Measurements from ENCODE around the gene GPER1. TPM values are rescaled to one million over a fixed set of nuclear protein-coding genes. Genes with fewer than 3 reads are reported as not detected.

GPER1 gene
- total RNA-seq, 1 experiment from 2014 or later, result 4.9 TPM

- Histone ChIP-seq H3K27ac (ENCODE audit: low read length) (no peak overlapping the region), H2AFZ (ENCODE audit: low read length) (no peak overlapping the region), H3K36me3 (ENCODE audit: low read depth, low read length) (no peaks in the 10 kb centered on the region), H3K9ac (ENCODE audit: low read length) (no peak overlapping the region), H3K4me1 (ENCODE audit: insufficient read depth, low read length) (no peaks in the 10 kb centered on the region), H3F3A (ENCODE audit: low read length, unreplicated experiment) (peaks cover 3% of the 10 kb centered on the region), H3K9me2 (replicated peaks; ENCODE audit: low read length) (no peaks in the 10 kb centered on the region), H3K27me3 (ENCODE audit: low read length) (no peaks in the 10 kb centered on the region), H3K4me2 (ENCODE audit: low read length) (no peak overlapping the region), H3K79me2 (ENCODE audit: low read length) (no peaks in the 10 kb centered on the region), H3K4me3 (ENCODE audit: low read length) (no peak overlapping the region), H4K20me1 (ENCODE audit: low read length) (no peaks in the 10 kb centered on the region), H3K9me3 (ENCODE audit: low read length) (no peaks in the 10 kb centered on the region)
- TF ChIP-seq, protein P1, sequence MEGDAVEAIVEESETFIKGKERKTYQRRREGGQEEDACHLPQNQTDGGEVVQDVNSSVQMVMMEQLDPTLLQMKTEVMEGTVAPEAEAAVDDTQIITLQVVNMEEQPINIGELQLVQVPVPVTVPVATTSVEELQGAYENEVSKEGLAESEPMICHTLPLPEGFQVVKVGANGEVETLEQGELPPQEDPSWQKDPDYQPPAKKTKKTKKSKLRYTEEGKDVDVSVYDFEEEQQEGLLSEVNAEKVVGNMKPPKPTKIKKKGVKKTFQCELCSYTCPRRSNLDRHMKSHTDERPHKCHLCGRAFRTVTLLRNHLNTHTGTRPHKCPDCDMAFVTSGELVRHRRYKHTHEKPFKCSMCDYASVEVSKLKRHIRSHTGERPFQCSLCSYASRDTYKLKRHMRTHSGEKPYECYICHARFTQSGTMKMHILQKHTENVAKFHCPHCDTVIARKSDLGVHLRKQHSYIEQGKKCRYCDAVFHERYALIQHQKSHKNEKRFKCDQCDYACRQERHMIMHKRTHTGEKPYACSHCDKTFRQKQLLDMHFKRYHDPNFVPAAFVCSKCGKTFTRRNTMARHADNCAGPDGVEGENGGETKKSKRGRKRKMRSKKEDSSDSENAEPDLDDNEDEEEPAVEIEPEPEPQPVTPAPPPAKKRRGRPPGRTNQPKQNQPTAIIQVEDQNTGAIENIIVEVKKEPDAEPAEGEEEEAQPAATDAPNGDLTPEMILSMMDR (conservative IDR thresholded peaks at IDR 0.05; ENCODE audit: low read depth, low read length), result no peak
- TF ChIP-seq EZH2 (IDR thresholded peaks at IDR 0.05; ENCODE audit: low read length, unreplicated experiment), result no peak
- TF ChIP-seq EZH2phosphoT487 (IDR thresholded peaks at IDR 0.05; ENCODE audit: borderline replicate concordance, low read length), result no peak
- intact Hi-C loops (cut with micrococcal nuclease), result no loop called here
- ATAC-seq (no peak), DNase-seq (no peak)
- ChIA-PET CTCF (no interaction called here), POLR2A (ENCODE audit: unreplicated experiment) (no interaction called here)
- BruUV-seq (replicated peaks), result no TSS peak
Observed at GRCh38 chr7:1074593-1075431, 13.1 kb upstream of the GPER1 start.

DNA sequence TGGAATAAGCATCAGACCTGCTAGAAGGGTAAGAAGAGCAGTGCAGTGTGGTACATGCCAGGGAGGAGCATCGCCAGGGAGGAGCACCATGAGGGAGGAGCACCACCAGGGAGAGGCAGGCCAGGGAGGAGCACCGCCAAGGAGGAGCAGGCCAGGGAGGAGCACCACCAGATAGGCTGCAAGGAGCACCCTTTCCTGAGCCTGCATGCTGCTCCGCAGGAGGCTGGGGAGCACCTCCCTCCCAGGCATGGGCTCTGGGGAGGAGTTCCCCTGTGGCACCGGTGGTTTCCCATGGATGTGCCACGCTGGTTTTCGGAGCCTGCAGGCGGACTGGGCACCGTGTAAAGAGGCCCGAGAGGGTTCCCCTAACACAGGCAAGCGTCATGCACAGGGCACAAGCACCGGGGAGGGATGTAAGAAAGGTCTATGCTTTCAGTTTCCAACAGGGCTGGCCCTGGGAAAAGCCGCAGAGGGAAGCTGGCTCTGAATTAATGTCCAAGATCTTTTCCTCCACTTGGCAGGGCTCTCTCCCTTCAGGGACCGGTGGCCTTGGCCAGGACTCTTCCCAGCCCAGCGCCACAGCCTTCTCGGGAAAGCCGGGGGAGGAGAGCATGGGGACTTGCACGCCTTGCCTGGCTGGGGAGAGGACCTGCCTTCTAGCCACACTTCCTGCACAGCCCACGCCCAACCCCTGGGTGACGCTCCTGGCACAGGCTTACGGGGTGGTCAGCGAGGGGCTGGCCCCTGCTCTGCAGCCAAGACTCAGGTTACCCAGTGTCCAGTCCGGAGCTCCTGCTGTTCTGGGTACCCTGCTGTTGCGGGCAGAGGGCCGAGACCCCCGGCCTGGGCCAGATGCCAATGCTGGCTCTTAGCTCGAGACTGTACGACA lies 11.5 kb upstream of the GPER1 start:
- no peaks in the 10 kb centered on the region for H4K20me1 ChIP-seq (ENCODE audit: low read length)
- DNase-seq (no peak), ATAC-seq (peak; percentile 49)
- BruUV-seq (replicated peaks), result no TSS peak
- ChIA-PET POLR2A (ENCODE audit: unreplicated experiment) (no interaction called here), CTCF (interaction anchor here (1.0 kb wide), 1 partner anchor 10 kb away, joined by 15 read pairs; no protein-coding TSS in a partner anchor)
- H3K36me3 ChIP-seq (ENCODE audit: low read depth, low read length), result no peaks in the 10 kb centered on the region
- H3K27me3 ChIP-seq (ENCODE audit: low read length), result no peaks in the 10 kb centered on the region
- no peaks in the 10 kb centered on the region for H3K4me1 ChIP-seq (ENCODE audit: insufficient read depth, low read length)
- H3K9me3 ChIP-seq (ENCODE audit: low read length), result no peaks in the 10 kb centered on the region
- H3K79me2 ChIP-seq (ENCODE audit: low read length), result no peaks in the 10 kb centered on the region
- intact Hi-C loops (cut with micrococcal nuclease), result no loop called here
- H3K9ac ChIP-seq (ENCODE audit: low read length), result no peak overlapping the region
- no peak for TF ChIP-seq EZH2 (IDR thresholded peaks at IDR 0.05; ENCODE audit: low read length, unreplicated experiment)
- TF ChIP-seq EZH2phosphoT487 (IDR thresholded peaks at IDR 0.05; ENCODE audit: borderline replicate concordance, low read length), result no peak
- TF ChIP-seq, protein P1 (conservative IDR thresholded peaks at IDR 0.05; ENCODE audit: low read depth, low read length), result no peak
- H3K9me2 ChIP-seq (replicated peaks; ENCODE audit: low read length), result no peaks in the 10 kb centered on the region
- no peak overlapping the region for H3K4me3 ChIP-seq (ENCODE audit: low read length)
- H3F3A ChIP-seq (ENCODE audit: low read length, unreplicated experiment), result no peaks in the 10 kb centered on the region
- H2AFZ ChIP-seq (ENCODE audit: low read length), result no peak overlapping the region
- no peak overlapping the region for H3K27ac ChIP-seq (ENCODE audit: low read length)
- H3K4me2 ChIP-seq (ENCODE audit: low read length), result no peak overlapping the region

Measured in PC-3 (cell line).